Progenitor cell of endocrine pancreas (in vitro differentiated cells): ENCODE measurements around the gene NYAP1. TPM values are rescaled to one million over a fixed set of nuclear protein-coding genes. Genes with fewer than 3 reads are reported as not detected.

ENCODE experiments used
- DNase-seq: peaks from one replicate; pipeline ENCODE4 v3.0.0; 2021; ENCODE audit warnings: low spot score; ENCODE audit not compliant: unreplicated experiment
- H3K27ac Mint-ChIP-seq: 2 replicates; pipeline ENCODE4 v1.8.0; 2021; ENCODE audit warnings: mild to moderate bottlenecking, moderate library complexity, mixed read lengths
- H3K27me3 Mint-ChIP-seq: 2 replicates; pipeline ENCODE4 v1.8.0; 2021; ENCODE audit warnings: mixed read lengths
- H3K36me3 Mint-ChIP-seq: 2 replicates; pipeline ENCODE4 v1.8.0; 2022; ENCODE audit warnings: mixed read lengths; ENCODE audit not compliant: insufficient read depth
- H3K4me1 Mint-ChIP-seq: 2 replicates; pipeline ENCODE4 v1.8.0; 2021; ENCODE audit warnings: low read depth, mixed read lengths
- H3K4me3 Mint-ChIP-seq: 2 replicates; pipeline ENCODE4 v1.8.0; 2021; ENCODE audit warnings: low read depth, mild to moderate bottlenecking, moderate library complexity, mixed read lengths
- H3K9me3 Mint-ChIP-seq: 2 replicates; pipeline ENCODE4 v1.8.0; 2021; ENCODE audit warnings: low read depth, mixed read lengths
- total RNA-seq: library from RNA; stranded (reverse); gene quantifications from 2 replicates; pipeline ENCODE4 v1.2.1, GENCODE V29; 2021
- TF ChIP-seq, protein P1 (sequence below): fragments of 200-600 bp; sonication (generic); IDR thresholded peaks from one replicate; pipeline ENCODE4 v1.5.0; 2021; ENCODE audit warnings: antibody characterized with exemption, mild to moderate bottlenecking; ENCODE audit not compliant: unreplicated experiment

Gene NYAP1
- total RNA-seq, 1 donor from 2014 or later = 4.9 TPM

DNA sequence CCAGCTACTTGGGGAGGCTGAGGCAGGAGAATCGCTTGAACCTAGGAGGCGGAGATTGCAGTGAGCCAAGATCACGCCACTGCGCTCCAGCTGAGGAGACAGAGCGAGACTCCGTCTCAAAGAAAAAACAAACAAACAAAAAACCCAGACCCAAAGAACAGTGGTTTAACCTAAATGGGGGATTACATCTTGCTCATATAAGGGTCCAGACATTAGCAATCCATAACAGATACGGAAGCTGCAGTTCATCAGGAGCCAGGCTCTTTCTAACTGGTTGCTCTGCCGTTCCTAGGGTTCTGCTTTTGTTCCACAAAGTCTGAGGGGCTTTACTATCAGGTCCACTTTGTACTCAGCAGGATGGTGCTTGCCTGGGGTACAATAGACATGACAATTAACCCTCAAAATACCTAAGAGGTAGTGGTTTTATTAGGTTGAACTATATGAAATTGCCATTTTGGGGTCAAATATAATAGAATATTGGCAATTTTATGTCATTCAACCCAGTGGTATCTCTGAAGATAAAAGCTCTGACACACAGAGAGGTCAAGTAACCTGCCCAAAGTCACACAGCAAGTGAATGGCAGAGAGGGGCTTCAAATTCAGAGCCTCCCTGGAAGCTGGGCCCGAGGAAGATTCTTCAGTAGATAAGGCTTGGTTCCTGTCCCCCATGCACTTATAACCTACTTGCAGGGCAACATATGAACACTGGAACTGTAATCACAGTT, 21.3 kb downstream of the NYAP1 start:
- no peak for DNase-seq
- Mint-ChIP-seq H3K27ac (no peak overlapping the region), H3K9me3 (no peaks in the 10 kb centered on the region), H3K4me1 (no peaks in the 10 kb centered on the region), H3K4me3 (no peak overlapping the region), H3K27me3 (peaks cover 5% of the 10 kb centered on the region), H3K36me3 (no peaks in the 10 kb centered on the region)
- TF ChIP-seq, protein P1, sequence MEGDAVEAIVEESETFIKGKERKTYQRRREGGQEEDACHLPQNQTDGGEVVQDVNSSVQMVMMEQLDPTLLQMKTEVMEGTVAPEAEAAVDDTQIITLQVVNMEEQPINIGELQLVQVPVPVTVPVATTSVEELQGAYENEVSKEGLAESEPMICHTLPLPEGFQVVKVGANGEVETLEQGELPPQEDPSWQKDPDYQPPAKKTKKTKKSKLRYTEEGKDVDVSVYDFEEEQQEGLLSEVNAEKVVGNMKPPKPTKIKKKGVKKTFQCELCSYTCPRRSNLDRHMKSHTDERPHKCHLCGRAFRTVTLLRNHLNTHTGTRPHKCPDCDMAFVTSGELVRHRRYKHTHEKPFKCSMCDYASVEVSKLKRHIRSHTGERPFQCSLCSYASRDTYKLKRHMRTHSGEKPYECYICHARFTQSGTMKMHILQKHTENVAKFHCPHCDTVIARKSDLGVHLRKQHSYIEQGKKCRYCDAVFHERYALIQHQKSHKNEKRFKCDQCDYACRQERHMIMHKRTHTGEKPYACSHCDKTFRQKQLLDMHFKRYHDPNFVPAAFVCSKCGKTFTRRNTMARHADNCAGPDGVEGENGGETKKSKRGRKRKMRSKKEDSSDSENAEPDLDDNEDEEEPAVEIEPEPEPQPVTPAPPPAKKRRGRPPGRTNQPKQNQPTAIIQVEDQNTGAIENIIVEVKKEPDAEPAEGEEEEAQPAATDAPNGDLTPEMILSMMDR = no peak

DNA sequence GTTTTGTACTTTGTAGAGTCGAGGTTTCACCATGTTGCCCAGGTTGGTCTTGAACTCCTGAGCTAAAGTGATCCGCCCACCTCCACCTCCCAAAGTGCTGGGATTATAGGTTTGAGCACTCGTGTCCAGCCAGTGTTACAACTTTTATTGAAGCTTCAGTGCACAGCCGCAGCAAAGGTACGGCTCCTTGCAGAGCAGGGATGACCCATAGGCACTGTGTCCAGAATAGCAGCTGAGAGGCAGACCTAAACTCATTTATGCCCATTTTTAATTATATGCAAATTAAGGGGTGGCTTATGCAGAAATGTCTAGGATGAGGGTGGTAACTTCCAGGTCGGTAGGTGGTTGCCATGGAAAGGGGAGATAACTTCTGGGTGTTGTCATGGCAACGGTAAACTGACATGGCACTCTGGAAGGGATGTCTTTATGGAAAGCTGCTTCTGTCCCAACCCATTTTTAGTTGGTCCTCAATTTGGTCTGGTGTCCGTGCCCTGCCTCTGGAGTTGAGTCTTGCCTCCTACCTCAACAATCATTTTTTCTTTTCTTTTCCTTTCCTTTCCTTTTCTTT, 22.7 kb downstream of the NYAP1 start:
- Mint-ChIP-seq H3K27ac (no peak overlapping the region), H3K9me3 (no peaks in the 10 kb centered on the region), H3K36me3 (no peaks in the 10 kb centered on the region), H3K4me1 (no peaks in the 10 kb centered on the region), H3K27me3 (peaks cover 8% of the 10 kb centered on the region), H3K4me3 (no peak overlapping the region)
- DNase-seq = no peak
- TF ChIP-seq, protein P1 = no peak

- Mint-ChIP-seq H3K36me3 (no peaks in the 10 kb centered on the region), H3K27ac (no peak overlapping the region), H3K9me3 (no peaks in the 10 kb centered on the region), H3K27me3 (peaks cover 8% of the 10 kb centered on the region), H3K4me3 (no peak overlapping the region), H3K4me1 (no peaks in the 10 kb centered on the region)
- TF ChIP-seq, protein P1 = no peak
- DNase-seq = no peak
These were observed 25.5 kb downstream of the NYAP1 start for GRCh38 chr7:100509231-100509630.

GRCh38 chr7:100510437-100511239, 26.9 kb downstream of the NYAP1 start:
- no peaks in the 10 kb centered on the region for H3K9me3 Mint-ChIP-seq
- peaks cover 8% of the 10 kb centered on the region for H3K27me3 Mint-ChIP-seq
- H3K4me3 Mint-ChIP-seq = no peak overlapping the region
- H3K4me1 Mint-ChIP-seq = no peaks in the 10 kb centered on the region
- no peak overlapping the region for H3K27ac Mint-ChIP-seq
- H3K36me3 Mint-ChIP-seq = no peaks in the 10 kb centered on the region
- no peak for DNase-seq
- TF ChIP-seq, protein P1 = no peak

DNA sequence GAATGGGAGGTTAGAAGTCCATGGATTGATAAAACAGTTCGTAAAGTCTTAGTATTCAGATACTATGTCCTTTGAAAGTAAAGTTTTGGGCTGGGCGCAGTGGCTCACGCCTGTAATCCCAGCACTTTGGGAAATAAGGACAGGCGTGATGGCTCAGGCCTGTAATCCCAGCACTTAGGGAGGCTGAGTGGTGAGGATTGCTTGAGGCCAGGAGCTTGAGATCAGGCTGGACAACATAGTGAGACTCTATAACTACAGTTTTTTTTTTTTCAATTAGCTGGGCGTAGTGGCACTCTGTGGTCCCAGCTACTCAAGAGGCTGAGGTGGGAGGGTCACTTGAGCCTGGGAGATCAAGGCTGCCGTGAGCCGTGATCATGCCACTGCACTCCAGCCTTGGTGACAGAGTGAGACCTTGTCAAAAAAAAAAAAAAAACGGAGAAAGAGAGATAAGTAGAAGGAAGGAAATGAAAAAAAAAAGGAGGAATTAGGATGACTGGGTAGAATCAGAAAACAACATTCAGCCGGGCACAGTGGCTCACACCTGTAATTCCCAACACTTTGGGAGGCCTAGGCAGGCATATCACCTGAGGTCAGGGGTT, 29.6 kb downstream of the NYAP1 start:
- no peaks in the 10 kb centered on the region for H3K36me3 Mint-ChIP-seq
- no peak overlapping the region for H3K4me3 Mint-ChIP-seq

More for the DNA sequence above, 29.6 kb downstream of the NYAP1 start:
- no peaks in the 10 kb centered on the region for H3K9me3 Mint-ChIP-seq
- TF ChIP-seq, protein P1 = no peak
- H3K27ac Mint-ChIP-seq = no peak overlapping the region
- no peaks in the 10 kb centered on the region for H3K4me1 Mint-ChIP-seq
- peaks cover 5% of the 10 kb centered on the region for H3K27me3 Mint-ChIP-seq
- no peak for DNase-seq
